ENCODE results near the gene PMIS2. TPM values are rescaled to one million over a fixed set of nuclear protein-coding genes. Genes with fewer than 3 reads are reported as not detected.

PMIS2 gene
- total and polyA plus RNA-seq, 5 experiments from 2014 or later = not detected

DNA sequence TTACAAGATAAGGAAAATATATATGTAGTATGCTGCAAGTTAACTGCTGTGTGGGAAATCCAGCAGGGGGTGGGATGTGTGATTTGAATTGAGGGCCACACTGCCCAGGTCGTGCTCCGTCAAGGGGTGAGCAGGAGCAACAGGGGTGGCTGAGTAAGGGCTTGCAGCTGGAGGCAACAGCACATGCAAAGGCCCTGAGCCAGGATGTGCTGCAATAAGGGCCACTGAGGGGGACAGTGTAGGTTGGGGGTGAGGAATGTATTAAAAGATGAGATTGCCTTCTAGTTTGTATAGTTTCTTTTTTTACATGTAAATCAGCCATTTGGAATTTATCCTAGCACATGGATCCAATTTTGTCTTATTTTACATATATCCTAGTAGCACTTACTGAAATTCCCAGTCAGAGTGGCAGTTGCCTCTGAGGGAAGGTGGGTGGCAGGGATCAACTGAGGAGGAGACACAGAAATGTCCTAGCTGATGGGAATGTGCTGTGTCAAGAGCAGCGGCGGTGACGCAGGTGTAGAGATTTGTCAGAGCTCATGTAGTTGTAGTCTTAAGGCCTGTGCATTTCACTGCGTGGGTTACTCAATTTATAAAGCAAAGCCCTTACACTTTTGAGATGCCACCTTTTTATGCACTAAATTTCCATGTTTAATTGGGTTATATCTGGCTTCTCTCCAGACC lies 37.5 kb downstream of the PMIS2 start:
- Mint-ChIP-seq H3K4me1 (peaks cover 4 to 7% (median 6%) of the 10 kb centered on the region in 4 donors), H3K36me3 (peaks cover 0 to 11% (median 2%) of the 10 kb centered on the region in 3 donors), H3K4me3 (no peak overlapping the region), H3K27ac (peak overlapping the region in 2 of 10 donors; percentile 51 to 80), H3K9me3 (no peaks in the 10 kb centered on the region), H3K27me3 (no peaks in the 10 kb centered on the region)
- POLR2A ChIA-PET = no interaction called here
- DNase-seq (no peak), ATAC-seq (no peak)

DNA sequence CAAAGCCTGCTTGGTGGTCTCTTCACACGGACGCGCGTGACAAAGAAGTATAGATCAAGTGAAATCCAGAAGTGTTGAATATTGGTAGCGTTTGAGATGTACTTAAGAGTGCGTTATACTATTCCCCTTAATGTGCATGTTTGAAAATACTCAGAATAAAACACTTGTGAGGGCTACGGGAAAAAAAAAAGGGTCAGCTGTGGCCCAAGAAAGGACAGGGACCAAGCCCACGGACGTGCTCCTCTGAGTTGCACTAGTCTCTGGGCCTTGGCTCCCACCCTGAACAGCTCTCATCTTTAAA lies 42.2 kb downstream of the PMIS2 start:
- H3K27me3 Mint-ChIP-seq = peaks cover 0 to 3% (median 0%) of the 10 kb centered on the region in 5 donors
- peak overlapping the region; percentile 94 to 100 (median 98) for H3K4me3 Mint-ChIP-seq
- POLR2A ChIA-PET = interaction anchor here (0.6 to 1.5 kb wide), 3 partner anchors 15 to 622 kb away, joined by 3 to 10 read pairs (median 5); partner anchors contain the start of gene HAUS5
- DNase-seq = no peak
- peaks cover 15 to 30% (median 23%) of the 10 kb centered on the region in 4 donors for H3K4me1 Mint-ChIP-seq
- H3K9me3 Mint-ChIP-seq = no peaks in the 10 kb centered on the region
- peak overlapping the region; percentile 92 to 100 (median 98) for H3K27ac Mint-ChIP-seq
- ATAC-seq = peak; percentile 24 to 29
- peaks cover 0 to 32% (median 5%) of the 10 kb centered on the region in 3 donors for H3K36me3 Mint-ChIP-seq

DNA sequence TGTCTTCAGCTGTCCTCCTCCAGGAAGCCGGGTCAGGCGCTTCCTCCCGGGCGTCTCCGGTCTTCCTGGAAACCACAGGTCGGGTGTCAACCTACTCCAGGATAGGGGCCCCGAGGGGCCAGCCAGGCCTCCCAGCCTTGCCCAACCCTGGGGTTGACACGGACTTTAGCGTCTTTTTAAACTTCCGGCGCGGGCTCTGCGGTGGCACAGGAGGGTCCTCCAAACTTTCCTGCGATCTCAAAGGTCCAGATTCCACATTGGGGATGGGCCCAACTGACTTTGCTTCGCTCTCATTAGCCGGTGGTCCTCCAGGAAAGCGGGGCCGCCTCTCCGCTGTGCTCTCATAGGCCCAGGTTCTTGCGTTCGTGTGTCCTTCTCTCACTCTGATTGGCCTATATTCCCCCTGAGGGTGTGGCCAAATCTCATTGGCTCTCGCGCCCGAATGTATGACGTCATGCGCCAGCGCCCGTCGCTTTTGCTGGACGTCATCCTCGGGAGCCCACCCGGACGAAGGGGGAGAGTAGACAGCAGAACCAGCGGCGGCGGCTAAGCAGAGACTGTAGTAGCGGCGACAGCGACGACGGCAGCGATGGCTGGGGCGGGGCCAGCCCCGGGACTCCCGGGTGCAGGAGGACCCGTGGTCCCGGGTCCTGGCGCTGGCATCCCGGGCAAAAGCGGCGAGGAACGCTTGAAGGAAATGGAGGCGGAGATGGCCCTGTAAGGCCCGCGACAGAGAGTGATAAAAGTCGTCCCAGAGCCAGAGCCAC lies 42.8 kb downstream of the PMIS2 start, which contains the start of gene RBM42:
Gene RBM42 (plus strand): TSS at position 472 of the 767 bp plus-strand sequence. CDS start 118 bp downstream, at position 590.
- POLR2A ChIA-PET = interaction anchor here (0.5 to 1.5 kb wide), 7 partner anchors 13 to 669 kb away, joined by 3 to 10 read pairs (median 5); partner anchors contain the start of genes ETV2 and HAUS5
- peaks cover 18 to 30% (median 25%) of the 10 kb centered on the region in 4 donors for H3K4me1 Mint-ChIP-seq
- DNase-seq = peak; percentile 88 to 99 (median 99)
- peak within 1 kb of the TSS; percentile 94 to 100 (median 98) for H3K4me3 Mint-ChIP-seq
- peaks cover 0 to 36% (median 5%) of the 10 kb centered on the region in 3 donors for H3K36me3 Mint-ChIP-seq
- peaks cover 0 to 3% (median 0%) of the 10 kb centered on the region in 5 donors for H3K27me3 Mint-ChIP-seq
- H3K27ac Mint-ChIP-seq = peak within 1 kb of the TSS; percentile 92 to 100 (median 98)
- no peaks in the 10 kb centered on the region for H3K9me3 Mint-ChIP-seq
- peak; percentile 99 for ATAC-seq

DNA sequence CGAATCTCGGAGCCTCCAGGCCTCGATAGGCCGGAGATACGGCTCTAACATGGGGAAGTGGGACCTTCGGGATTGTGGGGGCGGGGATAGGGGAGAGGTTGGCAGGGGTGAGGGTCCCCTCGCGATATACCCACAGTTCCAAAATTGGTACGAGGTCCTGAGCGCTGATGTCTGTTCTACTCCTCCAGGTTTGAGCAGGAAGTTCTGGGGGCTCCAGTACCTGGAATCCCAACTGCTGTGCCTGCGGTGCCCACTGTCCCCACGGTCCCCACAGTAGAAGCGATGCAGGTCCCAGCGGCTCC lies 43.3 kb downstream of the PMIS2 start:
- Mint-ChIP-seq H3K4me1 (peaks cover 18 to 30% (median 25%) of the 10 kb centered on the region in 4 donors), H3K27me3 (peaks cover 0 to 3% (median 0%) of the 10 kb centered on the region in 5 donors), H3K4me3 (peak overlapping the region; percentile 94 to 100 (median 98)), H3K36me3 (peaks cover 0 to 42% (median 5%) of the 10 kb centered on the region in 3 donors), H3K9me3 (no peaks in the 10 kb centered on the region), H3K27ac (peak overlapping the region; percentile 92 to 100 (median 98))
- POLR2A ChIA-PET = interaction anchor here (0.5 to 1.2 kb wide), 5 partner anchors 13 to 670 kb away, joined by 3 to 8 read pairs (median 4); partner anchors contain the start of genes ETV2 and HAUS5
- ATAC-seq = no peak
- DNase-seq = no peak

DNA sequence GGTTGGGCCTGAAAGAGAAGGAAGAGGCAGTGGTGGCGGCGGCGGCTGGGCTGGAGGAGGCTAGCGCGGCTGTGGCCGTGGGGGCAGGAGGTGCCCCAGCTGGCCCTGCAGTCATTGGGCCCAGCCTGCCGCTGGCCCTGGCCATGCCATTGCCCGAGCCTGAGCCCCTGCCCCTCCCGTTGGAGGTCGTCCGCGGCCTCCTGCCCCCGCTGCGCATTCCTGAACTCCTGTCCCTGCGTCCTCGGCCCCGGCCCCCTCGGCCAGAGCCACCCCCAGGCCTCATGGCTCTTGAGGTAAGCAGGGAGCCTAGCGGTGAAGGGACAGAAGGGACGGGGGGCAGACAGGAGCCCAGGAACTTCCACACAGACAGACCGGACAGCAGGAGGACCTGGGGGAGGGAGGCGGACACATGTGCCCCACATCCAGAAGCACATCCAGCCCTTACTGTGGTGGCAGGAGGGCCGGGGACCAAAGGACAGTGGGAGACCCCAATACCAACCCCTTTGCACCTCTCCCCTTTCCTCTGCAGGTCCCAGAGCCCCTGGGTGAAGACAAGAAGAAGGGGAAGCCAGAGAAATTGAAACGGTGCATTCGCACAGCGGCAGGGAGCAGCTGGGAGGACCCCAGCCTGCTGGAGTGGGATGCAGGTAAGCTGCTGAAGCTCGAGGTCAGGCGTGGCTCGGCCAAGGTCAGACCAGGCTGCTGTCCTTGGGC lies 47.9 kb downstream of the PMIS2 start:
- peak in 1 of 10 donors; percentile 55 for DNase-seq
- Mint-ChIP-seq H3K27me3 (peaks cover 0 to under 1% (median 0%) of the 10 kb centered on the region in 5 donors), H3K4me1 (peaks cover 13 to 19% (median 15%) of the 10 kb centered on the region in 4 donors), H3K9me3 (no peaks in the 10 kb centered on the region), H3K27ac (no peak overlapping the region), H3K36me3 (peaks cover 0 to 79% (median 8%) of the 10 kb centered on the region in 3 donors), H3K4me3 (no peak overlapping the region)
- POLR2A ChIA-PET = no interaction called here
- ATAC-seq = no peak

DNA sequence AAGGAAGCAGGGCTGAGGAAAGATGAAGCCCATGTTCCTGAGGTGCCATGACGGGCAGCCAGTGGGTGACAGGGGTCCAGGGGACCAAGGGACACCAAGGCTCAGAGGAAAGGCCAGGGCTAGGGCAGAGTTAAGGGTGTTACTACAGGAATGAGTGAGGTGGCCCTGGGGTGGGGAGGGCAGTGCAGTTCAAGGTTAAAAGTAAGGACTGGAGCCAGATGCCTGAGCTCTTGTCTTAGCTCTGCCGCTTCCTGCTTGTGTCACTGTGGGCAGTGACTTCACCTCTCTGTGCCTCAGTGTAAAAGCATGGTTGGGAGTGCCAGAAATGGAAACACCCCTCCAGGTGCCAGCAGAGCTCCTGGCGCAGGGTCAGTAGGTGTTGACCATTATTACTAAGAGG lies 50.7 kb downstream of the PMIS2 start:
- H3K9me3 Mint-ChIP-seq = no peaks in the 10 kb centered on the region

More for the DNA sequence above, 50.7 kb downstream of the PMIS2 start:
- ATAC-seq (no peak), DNase-seq (no peak)
- Mint-ChIP-seq H3K36me3 (peaks cover 0 to 64% (median 7%) of the 10 kb centered on the region in 3 donors), H3K4me1 (peaks cover 11 to 19% (median 12%) of the 10 kb centered on the region in 4 donors), H3K4me3 (no peak overlapping the region), H3K27ac (peak overlapping the region in 1 of 10 donors; percentile 62), H3K27me3 (no peaks in the 10 kb centered on the region)
- POLR2A ChIA-PET = interaction anchor here (0.6 to 0.7 kb wide), 2 partner anchors 9 to 22 kb away, joined by 3 read pairs; no protein-coding TSS in a partner anchor

Other genes starting within 250 kb of the PMIS2 start
- gene FFAR1, start 238.3 kb upstream of the PMIS2 start, total RNA-seq = not detected
- not detected for gene FFAR1, start 238.3 kb upstream of the PMIS2 start, polyA plus RNA-seq
- gene FFAR3, start 227.7 kb upstream of the PMIS2 start, total RNA-seq = not detected
- not detected for gene FFAR3, start 227.7 kb upstream of the PMIS2 start, polyA plus RNA-seq
- gene GPR42, start 215.1 kb upstream of the PMIS2 start, total RNA-seq = not detected
- gene GPR42, start 215.1 kb upstream of the PMIS2 start, polyA plus RNA-seq = not detected
- gene FFAR2, start 137.9 kb upstream of the PMIS2 start, total RNA-seq = not detected
- gene FFAR2, start 137.9 kb upstream of the PMIS2 start, polyA plus RNA-seq = not detected
- not detected for gene KRTDAP, start 95.7 kb upstream of the PMIS2 start, total RNA-seq
- gene KRTDAP, start 95.7 kb upstream of the PMIS2 start, polyA plus RNA-seq = not detected
- 1 to 10 TPM; 1.8 to 2.6 TPM for gene DMKN, start 72.5 kb upstream of the PMIS2 start, total RNA-seq
- gene DMKN, start 72.5 kb upstream of the PMIS2 start, polyA plus RNA-seq = 1 to 10 TPM in 1 of 3 donors, under 1 TPM in 2; 0.27 to 5.8 (median 0.42) TPM
- gene SBSN, start 57.9 kb upstream of the PMIS2 start, total RNA-seq = under 1 TPM in 1 of 2 experiments, not detected in 1; 0.31 TPM
- gene SBSN, start 57.9 kb upstream of the PMIS2 start, polyA plus RNA-seq = not detected
- gene GAPDHS, start 52.7 kb upstream of the PMIS2 start, total RNA-seq = not detected
- gene GAPDHS, start 52.7 kb upstream of the PMIS2 start, polyA plus RNA-seq = not detected
- 10 to 100 TPM; 31.1 to 34.3 TPM for gene TMEM147, start 40.5 kb upstream of the PMIS2 start, total RNA-seq
- gene TMEM147, start 40.5 kb upstream of the PMIS2 start, polyA plus RNA-seq = 100 to 1,000 TPM; 151 to 159 (median 157) TPM
- not detected for gene ATP4A, start 22.5 kb upstream of the PMIS2 start, total RNA-seq
- not detected for gene ATP4A, start 22.5 kb upstream of the PMIS2 start, polyA plus RNA-seq
- 10 to 100 TPM; 27.1 to 29.8 TPM for gene HAUS5, start 26.6 kb downstream of the PMIS2 start, total RNA-seq
- 1 to 10 TPM; 6.6 to 7.7 (median 7.2) TPM for gene HAUS5, start 26.6 kb downstream of the PMIS2 start, polyA plus RNA-seq
- gene RBM42, start 42.9 kb downstream of the PMIS2 start, total RNA-seq = 10 to 100 TPM; 55.5 to 56.2 TPM
- 10 to 100 TPM; 54.1 to 59.7 (median 58.0) TPM for gene RBM42, start 42.9 kb downstream of the PMIS2 start, polyA plus RNA-seq
- 1 to 10 TPM in 1 of 2 experiments, under 1 TPM in 1; 0.55 to 1.0 TPM for gene ETV2, start 55.6 kb downstream of the PMIS2 start, total RNA-seq
- under 1 TPM in 2 of 3 donors, not detected in 1; 0.27 to 0.47 TPM for gene ETV2, start 55.6 kb downstream of the PMIS2 start, polyA plus RNA-seq
- 100 to 1,000 TPM; 197 to 212 TPM for gene COX6B1, start 62.1 kb downstream of the PMIS2 start, total RNA-seq
- 100 to 1,000 TPM; 824 to 920 (median 852) TPM for gene COX6B1, start 62.1 kb downstream of the PMIS2 start, polyA plus RNA-seq
- not detected for gene UPK1A, start 80.3 kb downstream of the PMIS2 start, total RNA-seq
- gene UPK1A, start 80.3 kb downstream of the PMIS2 start, polyA plus RNA-seq = not detected
- gene ZBTB32, start 118.4 kb downstream of the PMIS2 start, total RNA-seq = under 1 TPM; 0.21 to 0.36 TPM
- under 1 TPM; 0.15 to 0.68 (median 0.43) TPM for gene ZBTB32, start 118.4 kb downstream of the PMIS2 start, polyA plus RNA-seq
- 10 to 100 TPM; 73.9 to 79.2 TPM for gene KMT2B, start 131.8 kb downstream of the PMIS2 start, total RNA-seq
- 1 to 10 TPM in 1 of 3 donors, under 1 TPM in 2; 0.60 to 2.8 (median 0.83) TPM for gene KMT2B, start 131.8 kb downstream of the PMIS2 start, polyA plus RNA-seq
- 10 to 100 TPM; 79.8 to 82.5 TPM for gene IGFLR1, start 156.3 kb downstream of the PMIS2 start, total RNA-seq
- gene IGFLR1, start 156.3 kb downstream of the PMIS2 start, polyA plus RNA-seq = 10 to 100 TPM; 70.2 to 92.7 (median 92.6) TPM
- gene U2AF1L4, start 159.2 kb downstream of the PMIS2 start, total RNA-seq = 10 to 100 TPM; 52.7 to 53.1 TPM
- gene U2AF1L4, start 159.2 kb downstream of the PMIS2 start, polyA plus RNA-seq = 10 to 100 TPM; 43.1 to 93.1 (median 76.6) TPM
- gene PSENEN, start 159.5 kb downstream of the PMIS2 start, total RNA-seq = 10 to 100 TPM; 23.0 to 26.2 TPM
- gene PSENEN, start 159.5 kb downstream of the PMIS2 start, polyA plus RNA-seq = 10 to 100 TPM; 68.7 to 76.5 (median 71.2) TPM
- gene LIN37, start 162.4 kb downstream of the PMIS2 start, total RNA-seq = 10 to 100 TPM; 14.0 to 16.6 TPM
- gene LIN37, start 162.4 kb downstream of the PMIS2 start, polyA plus RNA-seq = 10 to 100 TPM in 1 of 3 donors, 1 to 10 TPM in 2; 5.4 to 15.5 (median 8.1) TPM
- gene HSPB6, start 170.9 kb downstream of the PMIS2 start, total RNA-seq = not detected
- gene HSPB6, start 170.9 kb downstream of the PMIS2 start, polyA plus RNA-seq = not detected
- 10 to 100 TPM; 42.0 to 43.5 TPM for gene PROSER3, start 172.0 kb downstream of the PMIS2 start, total RNA-seq
- 1 to 10 TPM; 3.4 to 7.4 (median 5.8) TPM for gene PROSER3, start 172.0 kb downstream of the PMIS2 start, polyA plus RNA-seq
- 10 to 100 TPM in 1 of 2 experiments, 1 to 10 TPM in 1; 8.7 to 11.1 TPM for gene ARHGAP33, start 189.4 kb downstream of the PMIS2 start, total RNA-seq
- under 1 TPM in 1 of 3 donors, not detected in 2; 0.13 TPM for gene ARHGAP33, start 189.4 kb downstream of the PMIS2 start, polyA plus RNA-seq
- gene PRODH2, start 226.7 kb downstream of the PMIS2 start, total RNA-seq = not detected
- gene PRODH2, start 226.7 kb downstream of the PMIS2 start, polyA plus RNA-seq = not detected